ENCODE data around the gene DIPK1B. TPM values are rescaled to one million over a fixed set of nuclear protein-coding genes. Genes with fewer than 3 reads are reported as not detected.

DIPK1B gene
- total RNA-seq, 1 experiment from 2014 or later, result 40.4 TPM

DNA sequence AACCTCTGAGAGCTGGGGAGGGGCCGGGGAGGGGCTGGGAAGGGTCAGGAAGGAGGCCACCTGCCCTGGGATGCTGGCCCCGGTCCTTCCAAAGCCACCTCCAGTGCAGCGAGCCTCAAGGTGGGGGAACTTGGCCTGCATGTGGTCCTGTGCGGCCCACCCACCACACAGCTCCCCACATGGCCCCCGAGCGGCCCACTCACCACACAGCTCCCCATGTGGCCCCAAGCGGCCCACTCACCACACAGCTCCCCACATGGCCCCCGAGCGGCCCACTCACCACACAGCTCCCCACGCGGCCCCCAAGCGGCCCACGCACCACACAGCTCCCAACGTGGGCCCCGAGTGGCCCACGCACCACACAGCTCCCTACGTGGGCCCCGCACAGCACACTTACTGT, 32.4 kb downstream of the DIPK1B start:
- Mint-ChIP-seq H3K36me3 (ENCODE audit: insufficient read depth, unreplicated experiment) (no peaks in the 10 kb centered on the region), H3K27me3 (ENCODE audit: insufficient read depth, unreplicated experiment) (no peaks in the 10 kb centered on the region), H3K4me1 (ENCODE audit: low read depth, unreplicated experiment) (no peaks in the 10 kb centered on the region), H3K9me3 (ENCODE audit: unreplicated experiment) (no peaks in the 10 kb centered on the region), H3K27ac (ENCODE audit: unreplicated experiment) (no peak overlapping the region), H3K4me3 (ENCODE audit: unreplicated experiment) (no peak overlapping the region)
- no peaks in the 10 kb centered on the region for H3K4me1 ChIP-seq
- ChIA-PET CTCF (interaction anchor here (1.0 kb wide), 1 partner anchor 10 kb away, joined by 4 read pairs; no protein-coding TSS in a partner anchor), POLR2A (no interaction called here)
- no peak overlapping the region for H3K4me3 ChIP-seq (ENCODE audit: low read depth, low read length)
- no TSS peak for BruUV-seq (replicated peaks)
- intact Hi-C loops (cut with micrococcal nuclease; ENCODE audit: unreplicated experiment), result no loop called here
- no peaks in the 10 kb centered on the region for H3K9me3 ChIP-seq
- no peaks in the 10 kb centered on the region for H3K36me3 ChIP-seq (ENCODE audit: control insufficient read depth, insufficient read depth, low read length)
- TF ChIP-seq, protein P1, sequence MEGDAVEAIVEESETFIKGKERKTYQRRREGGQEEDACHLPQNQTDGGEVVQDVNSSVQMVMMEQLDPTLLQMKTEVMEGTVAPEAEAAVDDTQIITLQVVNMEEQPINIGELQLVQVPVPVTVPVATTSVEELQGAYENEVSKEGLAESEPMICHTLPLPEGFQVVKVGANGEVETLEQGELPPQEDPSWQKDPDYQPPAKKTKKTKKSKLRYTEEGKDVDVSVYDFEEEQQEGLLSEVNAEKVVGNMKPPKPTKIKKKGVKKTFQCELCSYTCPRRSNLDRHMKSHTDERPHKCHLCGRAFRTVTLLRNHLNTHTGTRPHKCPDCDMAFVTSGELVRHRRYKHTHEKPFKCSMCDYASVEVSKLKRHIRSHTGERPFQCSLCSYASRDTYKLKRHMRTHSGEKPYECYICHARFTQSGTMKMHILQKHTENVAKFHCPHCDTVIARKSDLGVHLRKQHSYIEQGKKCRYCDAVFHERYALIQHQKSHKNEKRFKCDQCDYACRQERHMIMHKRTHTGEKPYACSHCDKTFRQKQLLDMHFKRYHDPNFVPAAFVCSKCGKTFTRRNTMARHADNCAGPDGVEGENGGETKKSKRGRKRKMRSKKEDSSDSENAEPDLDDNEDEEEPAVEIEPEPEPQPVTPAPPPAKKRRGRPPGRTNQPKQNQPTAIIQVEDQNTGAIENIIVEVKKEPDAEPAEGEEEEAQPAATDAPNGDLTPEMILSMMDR (IDR thresholded peaks at IDR 0.05; ENCODE audit: insufficient read depth in 1 of 2, low read depth in 1 of 2, low read length in 1 of 2, severe bottlenecking in 1 of 2, unreplicated experiment in 1 of 2), result no peak
- DNase-seq, result no peak
- no peaks in the 10 kb centered on the region for H3K27me3 ChIP-seq (replicated peaks; ENCODE audit: control insufficient read depth, insufficient read depth, low read length)

DNA sequence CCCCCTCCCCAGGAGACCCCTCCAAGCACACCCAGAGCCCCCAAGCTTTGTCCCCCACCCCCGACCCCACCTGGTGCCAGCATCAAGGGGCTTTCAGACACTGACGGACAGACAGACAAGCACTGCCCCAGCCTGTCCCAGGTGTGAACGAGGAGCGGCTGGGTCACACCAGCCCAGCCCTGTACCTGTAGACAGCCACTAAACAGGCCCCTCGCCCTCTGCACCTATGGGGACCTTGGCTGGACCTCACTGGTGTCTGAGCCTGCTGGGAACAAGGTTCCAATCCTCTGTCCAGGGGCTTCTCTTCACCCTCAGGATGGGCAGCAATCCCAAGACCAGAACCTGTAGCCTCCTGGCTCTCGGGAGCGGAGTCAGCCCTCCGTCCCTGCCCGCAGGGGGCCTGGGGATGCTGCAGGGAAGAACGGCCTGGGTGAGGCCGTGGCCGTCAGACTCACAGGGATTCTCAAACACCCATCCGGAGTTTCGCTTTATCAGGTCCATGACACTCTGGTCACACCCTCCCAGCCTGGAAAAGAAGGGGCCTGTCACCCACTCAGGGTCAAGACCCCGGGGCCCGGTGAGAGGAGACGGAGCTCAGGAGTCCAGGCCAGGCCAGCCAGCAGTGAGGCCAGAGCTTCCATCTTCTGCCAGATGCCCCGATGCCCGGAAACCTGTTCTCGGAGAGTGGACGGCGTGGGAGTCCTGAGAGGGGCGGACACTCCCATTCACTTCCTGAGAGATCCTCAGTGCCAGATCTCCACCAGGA, 33.2 kb downstream of the DIPK1B start:
- Histone ChIP-seq H3K4me3 (ENCODE audit: low read depth, low read length) (no peak overlapping the region), H3K4me1 (no peaks in the 10 kb centered on the region), H3K36me3 (ENCODE audit: control insufficient read depth, insufficient read depth, low read length) (no peaks in the 10 kb centered on the region), H3K9me3 (no peaks in the 10 kb centered on the region), H3K27me3 (replicated peaks; ENCODE audit: control insufficient read depth, insufficient read depth, low read length) (no peaks in the 10 kb centered on the region)
- Mint-ChIP-seq H3K9me3 (ENCODE audit: unreplicated experiment) (peaks cover 4% of the 10 kb centered on the region), H3K36me3 (ENCODE audit: insufficient read depth, unreplicated experiment) (no peaks in the 10 kb centered on the region), H3K27me3 (ENCODE audit: insufficient read depth, unreplicated experiment) (no peaks in the 10 kb centered on the region), H3K27ac (ENCODE audit: unreplicated experiment) (no peak overlapping the region), H3K4me1 (ENCODE audit: low read depth, unreplicated experiment) (no peaks in the 10 kb centered on the region), H3K4me3 (ENCODE audit: unreplicated experiment) (no peak overlapping the region)
- POLR2A ChIA-PET, result no interaction called here
- intact Hi-C loops (cut with micrococcal nuclease; ENCODE audit: unreplicated experiment), result no loop called here
- DNase-seq, result no peak
- BruUV-seq (replicated peaks), result no TSS peak
- CTCF ChIA-PET, result no interaction called here
- TF ChIP-seq, protein P1 (IDR thresholded peaks at IDR 0.05; ENCODE audit: insufficient read depth in 1 of 2, low read depth in 1 of 2, low read length in 1 of 2, severe bottlenecking in 1 of 2, unreplicated experiment in 1 of 2), result no peak

DNA sequence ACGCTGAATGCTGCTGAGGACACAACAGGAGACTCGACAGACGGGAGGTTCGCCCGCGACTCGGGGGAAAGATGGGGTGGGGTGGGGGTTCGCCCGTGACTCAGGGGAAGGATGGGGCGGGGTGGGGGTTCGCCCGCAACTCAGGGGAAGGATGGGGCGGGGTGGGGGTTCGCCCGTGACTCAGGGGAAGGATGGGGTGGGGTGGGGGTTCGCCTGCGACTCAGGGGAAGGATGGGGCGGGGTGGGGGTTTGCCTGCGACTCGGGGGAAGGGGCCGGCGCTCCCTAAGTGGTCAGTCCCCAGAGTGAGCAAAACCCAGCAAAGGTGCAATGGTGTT, 33.8 kb downstream of the DIPK1B start:
- Histone ChIP-seq H3K9me3 (no peaks in the 10 kb centered on the region), H3K4me3 (ENCODE audit: low read depth, low read length) (no peak overlapping the region), H3K27me3 (replicated peaks; ENCODE audit: control insufficient read depth, insufficient read depth, low read length) (no peaks in the 10 kb centered on the region), H3K4me1 (no peaks in the 10 kb centered on the region), H3K36me3 (ENCODE audit: control insufficient read depth, insufficient read depth, low read length) (no peaks in the 10 kb centered on the region)
- BruUV-seq (replicated peaks), result no TSS peak
- TF ChIP-seq, protein P1 (IDR thresholded peaks at IDR 0.05; ENCODE audit: insufficient read depth in 1 of 2, low read depth in 1 of 2, low read length in 1 of 2, severe bottlenecking in 1 of 2, unreplicated experiment in 1 of 2), result no peak
- CTCF ChIA-PET, result no interaction called here
- POLR2A ChIA-PET, result no interaction called here
- Mint-ChIP-seq H3K27me3 (ENCODE audit: insufficient read depth, unreplicated experiment) (no peaks in the 10 kb centered on the region), H3K4me1 (ENCODE audit: low read depth, unreplicated experiment) (no peaks in the 10 kb centered on the region), H3K9me3 (ENCODE audit: unreplicated experiment) (peaks cover 9% of the 10 kb centered on the region), H3K4me3 (ENCODE audit: unreplicated experiment) (no peak overlapping the region), H3K36me3 (ENCODE audit: insufficient read depth, unreplicated experiment) (no peaks in the 10 kb centered on the region), H3K27ac (ENCODE audit: unreplicated experiment) (no peak overlapping the region)
- intact Hi-C loops (cut with micrococcal nuclease; ENCODE audit: unreplicated experiment), result no loop called here
- no peak for DNase-seq
